ENCODE measurements around the gene B4GALT5.

The B4GALT5 gene

DNA sequence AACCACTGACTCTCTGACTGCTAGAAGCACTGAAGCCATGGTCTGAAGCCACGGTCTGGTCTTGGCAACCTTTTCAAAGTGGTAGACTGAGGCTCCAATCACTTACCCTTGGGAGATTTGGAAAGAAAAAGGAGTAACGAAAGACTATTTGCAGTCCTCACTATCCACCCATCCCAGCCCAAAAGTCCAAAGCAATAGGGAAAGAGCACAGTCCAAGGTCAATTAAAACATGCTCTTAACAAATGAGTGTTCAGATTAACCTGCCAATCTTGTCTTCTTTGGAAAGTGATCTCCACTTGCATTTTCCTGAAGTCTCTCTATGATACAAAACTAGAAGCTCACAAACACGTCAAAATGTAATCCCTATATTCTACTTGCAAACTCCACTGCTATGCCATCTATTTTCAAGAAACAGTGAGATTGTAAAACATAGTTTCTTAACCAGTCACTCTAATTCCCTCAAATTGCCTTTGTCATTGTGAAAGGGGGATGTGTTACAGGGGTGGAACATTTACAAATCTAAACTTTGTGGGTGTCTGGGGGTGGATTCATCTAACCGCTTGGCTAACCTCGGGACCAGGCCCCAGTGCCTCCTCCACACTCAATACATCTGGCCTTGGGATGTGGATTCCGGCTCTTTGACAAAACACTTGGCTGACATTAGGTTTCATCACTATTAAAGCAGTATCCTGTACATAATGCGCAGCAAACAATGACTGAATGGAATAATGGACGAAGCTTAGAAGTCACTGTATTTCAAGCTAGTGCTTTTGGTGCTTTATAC is 56.4 kb downstream of the B4GALT5 start:
- no peak for DNase-seq (ENCODE audit: low read depth in 2 of 2)

DNA sequence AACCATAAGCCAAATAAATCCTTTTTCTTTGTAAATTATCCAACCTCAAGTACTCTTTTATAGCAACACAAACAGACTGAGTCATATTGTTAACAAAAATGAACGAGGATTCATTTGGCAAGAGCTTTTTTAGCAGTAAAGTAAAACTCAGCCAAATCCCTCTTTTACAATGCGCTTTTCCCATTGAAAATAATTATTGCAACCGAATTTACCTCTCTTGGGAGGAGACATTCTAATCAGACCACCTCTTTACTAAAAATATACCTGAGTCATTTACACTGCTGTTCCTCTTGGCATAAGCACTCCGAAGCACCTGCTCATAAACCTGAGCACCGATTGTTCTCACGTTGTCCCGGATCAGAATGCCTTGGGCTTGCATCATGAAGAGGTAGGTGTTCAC is 57.4 kb downstream of the B4GALT5 start:
- DNase-seq (ENCODE audit: low read depth in 2 of 2): no peak

DNA sequence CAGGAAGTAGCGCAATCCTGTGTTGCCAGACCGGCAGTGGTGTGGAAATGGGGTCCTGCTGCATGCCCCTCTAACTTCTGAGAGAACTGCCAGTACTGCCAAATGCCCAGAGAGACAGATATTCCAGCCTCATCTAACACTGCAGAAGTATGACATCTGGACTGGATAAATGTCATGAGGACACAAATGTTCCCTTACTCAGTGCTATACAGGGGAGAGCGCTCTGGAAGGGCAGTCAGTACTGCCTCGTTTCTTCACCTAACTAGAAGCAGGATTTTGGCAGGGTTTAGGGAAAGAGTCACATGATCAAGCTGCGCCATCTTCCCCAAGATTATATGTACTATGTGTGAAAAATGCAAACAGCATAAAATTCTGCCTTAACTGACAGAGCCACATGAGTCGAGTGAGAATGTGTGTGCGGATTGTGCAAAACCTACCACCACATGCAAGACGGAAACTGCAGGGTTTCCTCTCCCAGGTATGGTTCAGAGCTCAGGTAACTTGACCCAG is 59.7 kb downstream of the B4GALT5 start:
- DNase-seq (ENCODE audit: low read depth in 2 of 2): no peak

DNA sequence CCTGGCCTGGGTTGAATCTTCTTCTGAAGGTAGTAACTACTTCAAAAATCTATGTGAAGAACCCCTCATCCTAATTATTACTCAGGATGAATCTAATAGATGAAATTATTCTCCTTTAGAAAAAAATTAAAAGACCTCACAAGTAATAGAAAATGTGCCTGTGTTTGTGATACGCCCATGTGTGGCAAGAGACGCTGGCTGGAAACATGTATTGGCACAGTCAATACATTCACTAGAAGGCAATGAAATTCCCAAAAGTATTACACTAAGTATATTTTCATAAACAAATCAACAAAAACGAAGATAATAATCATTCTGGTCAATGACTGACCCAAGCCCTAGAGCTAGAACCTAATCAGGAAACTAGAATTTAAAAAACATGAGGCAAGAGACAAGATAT is 64.0 kb downstream of the B4GALT5 start:
- no peak for DNase-seq (ENCODE audit: low read depth in 2 of 2)

DNA sequence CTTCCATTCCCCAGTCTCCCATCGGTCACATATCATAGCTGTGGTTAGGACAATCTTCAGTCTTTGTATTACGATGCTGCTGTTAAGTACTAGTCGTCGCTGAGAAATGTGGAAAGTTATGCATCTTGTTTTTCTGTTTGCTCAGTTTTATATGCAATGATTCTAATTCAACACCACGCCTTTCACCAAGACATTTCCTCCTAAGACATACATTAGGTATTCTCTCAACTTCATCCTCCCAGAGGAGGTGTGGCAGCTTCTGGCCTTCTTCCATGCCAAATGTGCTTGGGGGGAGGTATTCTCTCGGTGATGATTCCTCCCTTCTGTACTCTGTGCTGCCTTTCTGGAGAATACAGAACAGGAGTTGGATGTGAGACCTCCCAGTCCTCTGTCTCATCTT is 66.1 kb downstream of the B4GALT5 start:
- no peak for DNase-seq (ENCODE audit: low read depth in 2 of 2)

DNA sequence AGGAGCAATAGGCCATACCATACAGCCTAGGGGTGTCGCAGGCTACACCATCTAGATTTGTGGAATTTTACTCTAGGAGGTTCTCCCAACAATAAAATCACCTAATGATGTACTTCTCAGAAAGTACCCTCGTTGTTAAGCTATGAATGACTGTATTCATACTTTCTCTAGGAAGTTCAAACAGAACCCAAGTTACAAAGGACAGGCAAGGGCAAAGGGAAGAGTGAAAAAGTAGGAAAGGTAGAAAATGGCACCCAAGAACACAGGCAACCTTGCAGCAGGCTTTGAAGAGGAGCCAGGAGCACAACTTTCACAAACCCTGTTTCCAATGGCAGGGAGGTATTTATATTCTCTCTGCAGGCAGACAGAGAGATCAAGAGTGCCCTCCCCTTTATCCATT is 67.2 kb downstream of the B4GALT5 start:
- no peak for DNase-seq (ENCODE audit: low read depth in 2 of 2)

DNA sequence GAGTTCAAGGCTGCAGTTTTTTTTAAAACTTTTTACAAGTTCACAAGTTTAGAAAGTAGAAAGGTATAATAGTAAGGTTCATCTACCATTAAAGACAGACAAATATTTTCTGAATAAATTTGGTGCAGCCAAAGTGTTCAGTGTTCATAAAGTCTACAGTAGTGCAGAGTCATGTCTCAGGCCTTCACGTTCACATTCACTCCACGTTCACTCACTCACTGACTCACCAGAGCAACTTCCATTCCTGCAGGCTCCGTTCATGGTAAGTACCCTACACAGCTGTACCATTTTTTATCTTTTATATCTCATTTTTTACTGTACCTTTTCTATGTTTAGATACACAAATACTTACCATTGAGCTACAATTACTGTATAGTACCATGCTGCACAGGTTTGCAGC is 67.6 kb downstream of the B4GALT5 start:
- DNase-seq (ENCODE audit: low read depth in 2 of 2): no peak

DNA sequence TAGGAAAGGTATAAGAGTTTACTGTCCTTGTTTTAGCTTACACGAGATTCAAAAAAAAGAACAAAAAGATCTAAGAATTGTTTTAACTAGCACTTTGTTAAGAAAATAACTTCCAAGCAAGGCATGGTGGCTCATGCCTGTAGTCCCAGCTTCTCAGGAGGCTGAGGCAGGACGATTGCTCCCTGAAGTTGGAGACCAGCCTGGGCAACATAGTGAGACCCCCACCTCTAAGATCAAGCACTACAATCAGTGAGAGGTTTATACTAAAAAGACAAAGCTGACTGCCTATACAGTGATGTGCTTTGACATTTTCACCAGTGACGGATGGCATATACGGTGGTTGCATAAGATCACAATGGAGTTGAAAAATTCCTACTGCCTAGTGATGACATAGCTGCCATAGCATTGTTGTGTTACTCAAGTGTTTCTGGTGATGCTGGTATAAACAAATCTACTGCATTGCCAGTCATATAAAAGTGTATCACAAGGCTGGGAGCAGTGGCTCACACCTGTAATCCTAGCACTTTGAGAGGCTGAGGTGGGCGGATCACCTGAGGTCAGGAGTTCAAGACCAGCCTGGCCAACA is 68.6 kb downstream of the B4GALT5 start:
- no peak for DNase-seq (ENCODE audit: low read depth in 2 of 2)

DNA sequence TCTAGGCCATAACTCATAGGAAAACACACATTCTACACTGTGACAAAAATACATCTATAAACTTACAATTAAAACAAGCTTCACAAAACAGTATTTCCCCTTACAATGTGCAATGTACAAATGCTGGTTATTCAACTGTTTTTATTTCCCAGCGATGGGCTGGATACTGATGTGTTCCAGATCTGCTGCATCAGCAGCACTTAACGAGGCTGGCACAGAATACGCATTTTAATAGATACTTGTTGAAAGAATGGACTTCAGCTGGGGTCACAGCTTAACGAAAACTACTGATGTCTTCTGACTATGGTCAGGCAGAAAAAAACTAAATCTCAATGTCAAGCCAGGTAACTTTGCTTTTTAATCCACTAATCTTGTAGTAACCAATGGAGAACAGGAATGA is 70.9 kb downstream of the B4GALT5 start:
- no peak for DNase-seq (ENCODE audit: low read depth in 2 of 2)

DNA sequence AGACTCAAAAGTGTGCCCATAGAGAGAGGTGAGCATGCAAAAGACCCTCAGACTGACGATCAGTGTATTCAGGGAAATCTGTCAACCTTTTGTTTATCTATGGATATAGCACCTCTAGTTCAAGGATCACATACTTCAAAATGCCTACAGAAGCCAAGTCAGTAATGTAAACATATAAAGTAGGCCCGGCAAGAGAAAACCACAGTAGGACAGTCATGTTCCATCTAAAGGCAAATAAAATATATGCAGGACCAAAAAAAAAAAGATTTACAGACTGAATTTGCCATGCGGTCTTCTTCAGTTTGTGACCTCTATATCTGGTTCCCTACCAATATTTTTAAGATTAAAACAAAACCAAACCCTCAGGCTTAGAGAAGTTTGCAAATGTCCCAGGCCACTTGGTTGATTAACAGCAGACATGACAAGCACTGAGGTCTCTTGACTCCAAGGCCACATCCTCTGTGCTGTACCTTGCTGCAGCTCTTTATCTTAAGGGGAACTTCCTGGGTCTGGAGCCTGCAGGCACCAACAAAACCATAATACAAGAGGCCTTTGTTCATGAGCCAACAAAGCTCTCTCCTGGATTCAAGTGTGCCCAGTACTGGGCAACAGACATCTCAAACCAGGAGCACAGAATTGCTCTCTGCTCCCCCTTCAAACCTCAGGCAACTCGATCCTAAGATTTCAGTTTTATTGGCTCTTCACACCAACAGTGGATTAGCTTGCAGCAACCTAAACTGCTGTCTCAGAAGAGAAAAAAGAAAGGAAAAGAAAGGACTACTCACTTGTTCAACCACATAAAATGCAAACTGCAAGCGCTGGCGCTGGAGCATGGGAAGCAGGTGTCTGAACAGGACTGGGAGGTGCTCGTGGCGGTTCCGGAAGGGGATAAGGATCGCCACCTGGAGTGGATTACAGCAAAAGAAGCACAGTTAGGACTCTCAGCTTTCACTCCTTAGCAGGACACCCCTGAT is 71.7 kb downstream of the B4GALT5 start:
- no peak for DNase-seq (ENCODE audit: low read depth in 2 of 2)

DNA sequence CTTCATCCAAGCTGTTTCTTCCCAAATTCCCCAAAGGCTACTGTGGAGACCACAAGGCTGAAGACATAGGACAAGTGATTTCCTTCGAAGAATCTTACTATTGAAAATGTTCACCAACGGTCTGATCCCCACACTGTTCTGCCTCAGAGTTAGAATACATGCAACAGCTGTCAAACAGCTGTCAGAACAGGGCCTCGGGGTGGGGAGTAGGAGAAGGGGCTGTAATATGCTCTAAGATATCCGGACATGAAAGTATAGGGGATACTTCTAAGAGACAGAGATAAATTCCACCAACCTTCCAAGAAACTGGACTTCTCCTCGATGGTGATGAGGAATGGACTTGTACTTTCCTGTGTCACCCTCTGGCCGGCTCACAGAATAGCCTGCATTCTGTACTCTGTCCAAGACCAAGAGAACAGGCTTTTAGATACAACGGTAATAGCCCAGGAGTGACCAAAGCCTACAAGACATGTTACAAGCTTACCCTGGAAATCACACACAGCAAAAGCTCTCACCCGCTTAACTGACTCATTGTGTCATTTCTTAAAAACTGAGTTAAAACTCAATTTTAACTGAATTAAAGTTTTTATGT is 76.5 kb downstream of the B4GALT5 start:
- no peak for DNase-seq (ENCODE audit: low read depth in 2 of 2)

DNA sequence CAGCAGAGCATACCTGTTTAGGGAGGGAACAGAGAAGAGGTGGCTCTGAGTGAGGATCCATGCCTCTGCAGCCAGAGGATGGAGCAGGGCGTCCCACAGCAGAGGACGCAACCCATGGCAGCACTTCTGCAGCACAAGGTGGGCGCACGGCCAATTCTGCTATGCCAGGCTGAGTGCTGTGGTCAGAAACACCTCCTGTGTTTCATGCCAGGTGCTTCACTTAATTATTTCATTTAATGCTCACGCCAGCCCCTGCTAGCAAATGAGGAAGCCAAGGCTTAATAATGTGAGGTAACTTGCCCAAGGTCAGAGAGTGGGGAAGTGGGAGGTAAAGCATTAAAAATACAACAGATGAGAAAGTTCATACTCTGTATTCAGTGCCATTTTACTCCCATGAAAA is 77.2 kb downstream of the B4GALT5 start:
- DNase-seq (ENCODE audit: low read depth in 2 of 2): no peak

DNA sequence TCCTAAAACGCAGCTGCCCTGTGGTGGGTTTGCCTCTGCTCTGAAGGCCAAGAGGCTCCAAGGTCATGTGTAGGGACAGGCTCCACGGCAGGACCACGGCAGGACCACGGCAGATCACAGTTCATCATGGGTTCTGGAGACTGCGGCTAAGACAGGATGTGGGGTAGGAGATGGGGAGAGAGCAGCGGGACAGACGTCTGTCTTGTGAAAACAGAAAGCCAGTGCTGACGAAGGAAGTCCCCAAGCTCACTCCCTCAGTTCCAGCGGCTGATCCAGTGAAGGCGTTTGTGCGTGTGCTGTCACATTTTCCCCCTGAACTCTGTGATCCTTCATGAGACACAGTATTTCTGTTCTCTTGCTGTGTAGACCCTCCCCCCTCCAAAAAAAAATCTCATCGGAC is 77.8 kb downstream of the B4GALT5 start:
- DNase-seq (ENCODE audit: low read depth in 2 of 2): no peak

DNA sequence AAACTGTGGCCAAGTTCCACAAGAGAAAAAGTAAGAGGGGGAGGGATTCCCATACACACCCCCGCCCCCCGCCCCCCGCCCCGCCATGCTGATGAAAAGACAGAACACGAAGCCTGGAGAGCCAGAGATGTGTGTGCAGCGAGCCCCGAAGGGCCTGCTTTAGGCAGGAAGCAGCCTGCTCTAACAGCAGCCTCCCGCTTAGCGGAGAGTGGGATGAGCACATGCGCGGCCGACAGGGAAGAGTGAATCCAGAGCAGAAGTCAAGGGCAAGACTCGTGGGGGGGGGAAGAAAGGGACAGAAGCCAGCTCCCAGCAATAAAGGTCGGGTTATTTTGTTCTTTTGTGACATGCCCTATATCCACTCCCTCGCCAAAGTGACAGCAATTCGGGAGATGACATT is 78.5 kb downstream of the B4GALT5 start:
- DNase-seq (ENCODE audit: low read depth in 2 of 2): no peak

DNA sequence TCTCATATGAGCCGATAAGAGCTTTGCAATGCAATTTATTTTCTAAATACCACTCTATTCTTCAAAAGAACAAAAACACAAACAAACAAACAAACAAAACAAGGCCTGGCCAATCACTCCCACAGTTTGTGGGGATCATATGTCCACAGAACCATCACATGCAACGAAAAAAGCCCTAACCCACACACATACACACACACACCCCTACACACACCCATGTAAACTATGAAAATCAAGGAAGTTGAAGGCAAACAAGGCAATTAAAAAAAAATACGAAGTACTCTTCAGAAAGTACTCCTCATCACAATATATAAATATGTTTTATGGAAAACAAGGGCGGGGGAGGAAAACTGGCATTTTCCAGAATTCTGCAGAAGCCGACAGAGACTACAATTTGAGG is 79.6 kb downstream of the B4GALT5 start:
- no peak for DNase-seq (ENCODE audit: low read depth in 2 of 2)

DNA sequence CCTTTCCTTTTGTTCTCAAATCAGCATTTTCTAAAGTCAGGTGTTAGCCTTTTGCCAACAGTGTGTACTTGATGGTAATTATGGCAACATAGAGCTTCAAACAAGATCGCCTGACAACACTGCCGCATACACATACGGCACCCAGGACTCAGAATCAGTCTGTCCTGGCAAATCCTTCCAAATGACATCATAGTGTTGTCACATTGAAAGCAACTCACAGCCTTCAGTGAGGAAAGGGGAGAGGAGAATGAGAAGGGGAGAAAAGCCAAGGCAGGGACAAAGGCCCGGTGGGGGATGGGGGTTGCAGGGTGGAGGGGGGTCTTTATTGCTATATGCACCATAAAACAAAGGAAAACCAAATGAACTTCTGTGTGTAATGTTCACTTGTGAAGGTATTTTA is 80.0 kb downstream of the B4GALT5 start:
- no peak for DNase-seq (ENCODE audit: low read depth in 2 of 2)

DNA sequence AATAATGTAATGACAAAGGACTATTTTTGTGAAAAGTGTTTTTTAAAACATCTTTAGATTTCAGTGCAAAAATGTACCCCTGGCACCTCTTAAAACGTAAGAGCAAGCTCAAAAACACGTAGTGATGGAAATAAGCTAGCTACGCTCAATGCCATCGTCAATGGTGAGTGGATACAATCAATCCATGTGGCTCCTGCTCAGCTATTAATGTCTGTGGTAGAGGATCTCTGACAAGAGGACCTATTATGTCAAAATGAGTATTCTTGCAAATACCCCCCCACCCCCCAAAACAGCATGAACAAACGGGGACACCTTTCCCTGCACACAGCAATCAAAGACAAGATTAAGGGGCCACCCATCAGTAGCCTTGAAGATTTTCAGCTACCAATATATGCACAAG is 80.7 kb downstream of the B4GALT5 start:
- DNase-seq (ENCODE audit: low read depth in 2 of 2): no peak

DNA sequence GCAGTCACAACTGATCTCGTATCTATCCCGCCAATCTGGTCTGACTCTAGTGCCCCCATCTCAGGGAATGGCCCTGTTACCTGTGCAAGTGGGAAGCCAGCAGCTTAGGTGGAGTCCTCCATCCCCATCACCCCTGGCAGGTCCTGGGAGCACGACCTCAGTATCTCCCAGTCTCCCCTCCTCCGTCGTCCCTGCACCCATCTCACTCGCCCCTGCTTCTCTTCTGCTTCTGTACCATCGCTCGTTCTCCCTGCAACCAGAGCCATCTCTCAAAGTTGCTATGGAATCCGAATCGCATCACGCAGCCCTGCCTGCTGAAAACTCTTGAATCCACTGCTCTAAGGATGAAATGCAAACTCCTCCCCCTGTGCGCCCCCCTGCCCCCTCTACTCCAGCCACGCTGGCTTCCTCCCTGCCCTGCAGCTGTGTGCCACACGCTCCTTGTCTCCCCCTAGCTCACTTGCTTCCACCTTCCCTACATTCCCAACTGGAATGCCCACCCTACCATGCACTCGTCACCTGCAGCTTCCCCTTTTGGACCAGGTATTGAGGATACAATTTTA is 81.7 kb downstream of the B4GALT5 start:
- DNase-seq (ENCODE audit: low read depth in 2 of 2): no peak

DNA sequence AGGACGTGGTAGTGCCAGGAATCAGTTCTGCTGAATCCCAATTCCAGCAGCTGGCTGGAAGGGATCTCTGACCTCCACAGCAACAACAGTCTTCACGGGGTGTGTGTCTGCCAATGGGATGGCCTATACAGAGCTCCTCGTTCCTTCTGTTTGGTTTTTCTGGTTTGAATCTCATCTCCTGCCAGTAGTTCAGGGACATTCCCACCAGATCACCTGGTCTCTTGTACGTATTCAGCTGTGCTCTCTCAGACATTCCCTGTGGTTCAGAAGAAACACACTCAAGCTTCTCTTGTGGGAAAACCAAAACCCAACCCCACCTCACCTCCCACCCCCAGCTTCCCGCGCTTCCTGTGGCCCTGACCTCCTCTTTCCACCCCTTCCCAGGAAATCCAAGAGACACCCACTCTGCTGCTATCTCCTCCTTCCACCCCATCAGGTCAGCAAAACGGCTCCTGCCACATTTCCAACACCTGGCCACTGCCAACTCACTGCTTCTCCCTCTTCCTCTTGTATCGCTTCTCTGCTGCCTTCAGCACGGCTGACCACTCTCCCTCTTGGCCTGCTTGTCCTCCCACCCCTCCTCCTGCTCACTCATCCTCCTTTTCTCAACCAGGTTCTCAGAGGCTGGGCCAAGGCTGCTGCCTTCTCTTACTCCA is 82.5 kb downstream of the B4GALT5 start:
- DNase-seq (ENCODE audit: low read depth in 2 of 2): no peak

DNA sequence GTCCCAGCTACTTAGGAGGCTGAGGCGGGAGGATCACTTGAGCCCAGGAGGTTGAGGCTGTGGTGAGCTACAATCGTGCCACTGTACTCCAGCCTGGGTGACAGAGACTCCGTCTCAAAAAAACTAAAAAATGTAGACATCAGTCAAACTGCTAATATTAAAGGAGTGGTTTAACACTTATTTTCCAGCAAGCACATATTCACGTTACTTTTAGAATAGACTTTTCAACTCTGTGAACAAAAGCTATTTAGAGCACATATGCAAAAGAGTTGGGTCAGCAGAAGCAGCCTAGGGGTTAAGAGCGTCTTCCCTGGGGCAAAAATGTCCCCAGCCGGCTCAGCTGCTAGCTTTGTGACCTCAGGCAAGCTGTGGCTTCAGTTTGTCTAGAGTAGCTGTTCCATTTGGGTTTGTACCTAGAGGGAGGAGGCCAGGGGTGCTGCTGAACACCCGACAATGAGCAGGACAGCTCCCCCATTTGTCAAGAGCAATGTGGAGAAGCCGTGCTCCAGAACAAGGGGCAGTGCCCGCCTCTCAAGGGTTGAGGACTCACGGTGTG is 83.2 kb downstream of the B4GALT5 start:
- no peak for DNase-seq (ENCODE audit: low read depth in 2 of 2)

DNA sequence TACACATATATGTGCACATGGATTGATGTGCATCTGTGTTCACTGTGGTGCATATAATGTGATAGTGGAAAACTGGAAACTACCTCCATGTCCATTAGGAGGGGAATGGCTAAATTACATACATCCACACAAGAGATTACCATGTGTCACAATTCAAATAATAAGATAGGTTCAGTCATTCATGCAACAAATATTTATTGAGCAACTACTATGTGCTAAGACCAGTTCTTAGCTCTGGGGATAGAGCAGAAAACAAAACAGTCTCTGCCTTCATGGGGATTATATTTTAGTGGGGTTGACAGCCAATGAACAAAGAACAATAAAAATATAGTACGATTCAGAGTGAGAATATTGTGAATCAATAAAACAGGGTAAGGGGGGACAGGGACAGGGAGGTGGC is 84.1 kb downstream of the B4GALT5 start:
- DNase-seq (ENCODE audit: low read depth in 2 of 2): no peak

Data from activated CD8-positive, alpha-beta memory T cell treated with anti-CD3 and anti-CD28 coated beads for 4 hours (primary cell).